SK-N-MC (cell line): ENCODE measurements around the gene DHRS7B.

Experiments used
- DNase-seq: peaks from one replicate; pipeline ENCODE4 v3.0.0-alpha.2; 2011; ENCODE audit warnings: low read depth, low spot score
- H3K27ac ChIP-seq: fragments of 200-600 bp; sonication (generic); 2 replicates; pipeline ENCODE4 v1.5.1; 2016; ENCODE audit warnings: mixed run types
- H3K36me3 ChIP-seq: fragments of 200-600 bp; sonication (generic); 2 replicates; pipeline ENCODE4 v1.6.1; 2017; ENCODE audit warnings: antibody characterized with exemption, low read length, mixed read lengths; ENCODE audit not compliant: insufficient read depth
- H3K4me3 ChIP-seq: fragments of 200-600 bp; sonication (generic); 2 replicates; pipeline ENCODE4 v1.5.1; 2016
- H3K9ac ChIP-seq: fragments of 200-600 bp; sonication (generic); 2 replicates; pipeline ENCODE4 v1.8.0; 2017; ENCODE audit warnings: mixed run types, mixed read lengths; ENCODE audit not compliant: insufficient read length
- H3K9me3 ChIP-seq: fragments of 200-600 bp; sonication (generic); 2 replicates; pipeline ENCODE4 v1.6.1; 2017; ENCODE audit warnings: low read depth, mild to moderate bottlenecking, antibody characterized with exemption, low read length, moderate library complexity, mixed read lengths
- EZH2 ChIP-seq: fragments of 200-600 bp; sonication (generic); IDR thresholded peaks from one replicate; pipeline ENCODE4 v1.6.1; 2017; ENCODE audit warnings: antibody characterized with exemption
- FOXP2 ChIP-seq: optimal IDR thresholded peaks from 2 replicates; pipeline ENCODE3; 2011; ENCODE audit warnings: mild to moderate bottlenecking, moderate library complexity; ENCODE audit not compliant: insufficient read depth; ENCODE audit errors: extremely low read length, control extremely low read depth
- POLR2AphosphoS5 ChIP-seq: IDR thresholded peaks from 2 replicates; pipeline ENCODE4 v1.6.1; 2012; ENCODE audit warnings: mild to moderate bottlenecking, low read depth, low read length, borderline replicate concordance

The DHRS7B gene

GRCh38 chr17:21233581-21234347, 107.0 kb downstream of the DHRS7B start:
- no peak overlapping the region for H3K4me3 ChIP-seq
- no peaks in the 10 kb centered on the region for H3K9me3 ChIP-seq
- no peak overlapping the region for H3K9ac ChIP-seq
- no peak overlapping the region for H3K27ac ChIP-seq
- no peaks in the 10 kb centered on the region for H3K36me3 ChIP-seq
- DNase-seq, result no peak
- no peak for TF ChIP-seq EZH2
- no peak for TF ChIP-seq FOXP2
- no peak for TF ChIP-seq POLR2AphosphoS5

GRCh38 chr17:21235921-21236320, 109.2 kb downstream of the DHRS7B start:
- no peak for DNase-seq
- TF ChIP-seq FOXP2, result no peak
- TF ChIP-seq POLR2AphosphoS5, result no peak
- TF ChIP-seq EZH2, result no peak
- H3K27ac ChIP-seq, result no peak overlapping the region
- H3K9ac ChIP-seq, result no peak overlapping the region
- no peak overlapping the region for H3K4me3 ChIP-seq
- no peaks in the 10 kb centered on the region for H3K9me3 ChIP-seq
- no peaks in the 10 kb centered on the region for H3K36me3 ChIP-seq

GRCh38 chr17:21239680-21240368, 113.1 kb downstream of the DHRS7B start:
- Histone ChIP-seq H3K4me3 (no peak overlapping the region), H3K27ac (no peak overlapping the region), H3K9ac (no peak overlapping the region), H3K9me3 (no peaks in the 10 kb centered on the region), H3K36me3 (no peaks in the 10 kb centered on the region)
- TF ChIP-seq EZH2, result no peak
- no peak for TF ChIP-seq FOXP2
- no peak for TF ChIP-seq POLR2AphosphoS5
- no peak for DNase-seq

GRCh38 chr17:21240369-21241055, 113.7 kb downstream of the DHRS7B start:
- Histone ChIP-seq H3K9me3 (no peaks in the 10 kb centered on the region), H3K27ac (no peak overlapping the region), H3K36me3 (no peaks in the 10 kb centered on the region), H3K9ac (no peak overlapping the region), H3K4me3 (no peak overlapping the region)
- TF ChIP-seq POLR2AphosphoS5 (no peak), FOXP2 (no peak), EZH2 (no peak)
- no peak for DNase-seq
